ENCODE results near the gene HDAC7.
"Not testable (repeated sequence)": the region's sequence is repeated elsewhere in the genome, so short reads cannot be mapped to it uniquely, and the experiment has no call there.

HDAC7 gene

DNA sequence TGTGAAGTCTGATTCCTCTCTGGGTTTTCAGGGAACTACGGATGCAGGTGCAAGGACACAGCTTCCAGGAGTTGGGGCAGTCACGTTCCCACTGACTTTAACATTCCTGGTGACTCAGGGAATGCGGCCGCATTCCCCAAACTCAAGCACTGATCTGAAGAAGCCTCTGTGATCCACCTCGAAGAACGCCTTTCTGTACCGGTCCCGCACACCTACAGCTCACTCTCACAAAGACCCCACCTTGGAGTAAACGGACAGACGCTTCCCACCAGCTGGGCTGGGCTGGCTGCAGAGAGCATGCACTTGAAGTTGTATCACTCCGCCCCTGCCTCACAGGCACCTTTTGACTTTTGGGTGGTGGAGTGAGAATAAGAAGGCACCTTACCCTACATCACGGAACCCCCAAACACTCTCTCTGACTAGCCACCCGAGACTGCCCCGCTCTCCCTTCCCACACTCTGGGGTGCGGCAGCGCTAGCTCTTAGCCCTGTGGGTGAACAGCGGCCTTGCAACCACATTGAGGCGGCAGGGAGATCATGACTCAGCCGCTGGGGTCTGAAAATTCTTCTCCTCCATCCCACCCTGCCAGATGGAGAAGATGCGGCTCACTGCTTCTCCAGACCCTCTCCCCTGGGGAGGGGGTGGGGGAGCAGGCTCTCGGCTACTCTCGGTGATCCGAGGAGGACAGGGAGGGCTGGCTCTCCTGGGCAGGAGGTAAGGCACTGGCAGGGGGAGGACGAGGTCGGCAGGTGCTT lies 23.7 kb upstream of the HDAC7 start:
- TF ChIP-seq, protein P1, sequence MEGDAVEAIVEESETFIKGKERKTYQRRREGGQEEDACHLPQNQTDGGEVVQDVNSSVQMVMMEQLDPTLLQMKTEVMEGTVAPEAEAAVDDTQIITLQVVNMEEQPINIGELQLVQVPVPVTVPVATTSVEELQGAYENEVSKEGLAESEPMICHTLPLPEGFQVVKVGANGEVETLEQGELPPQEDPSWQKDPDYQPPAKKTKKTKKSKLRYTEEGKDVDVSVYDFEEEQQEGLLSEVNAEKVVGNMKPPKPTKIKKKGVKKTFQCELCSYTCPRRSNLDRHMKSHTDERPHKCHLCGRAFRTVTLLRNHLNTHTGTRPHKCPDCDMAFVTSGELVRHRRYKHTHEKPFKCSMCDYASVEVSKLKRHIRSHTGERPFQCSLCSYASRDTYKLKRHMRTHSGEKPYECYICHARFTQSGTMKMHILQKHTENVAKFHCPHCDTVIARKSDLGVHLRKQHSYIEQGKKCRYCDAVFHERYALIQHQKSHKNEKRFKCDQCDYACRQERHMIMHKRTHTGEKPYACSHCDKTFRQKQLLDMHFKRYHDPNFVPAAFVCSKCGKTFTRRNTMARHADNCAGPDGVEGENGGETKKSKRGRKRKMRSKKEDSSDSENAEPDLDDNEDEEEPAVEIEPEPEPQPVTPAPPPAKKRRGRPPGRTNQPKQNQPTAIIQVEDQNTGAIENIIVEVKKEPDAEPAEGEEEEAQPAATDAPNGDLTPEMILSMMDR (IDR thresholded peaks at IDR 0.05; ENCODE audit: control insufficient read depth, extremely low read depth, insufficient read depth): no peak
- DNase-seq (ENCODE audit: low read depth): no peak
- no peak overlapping the region for H3K4me3 ChIP-seq (ENCODE audit: low read depth, low read length)

DNA sequence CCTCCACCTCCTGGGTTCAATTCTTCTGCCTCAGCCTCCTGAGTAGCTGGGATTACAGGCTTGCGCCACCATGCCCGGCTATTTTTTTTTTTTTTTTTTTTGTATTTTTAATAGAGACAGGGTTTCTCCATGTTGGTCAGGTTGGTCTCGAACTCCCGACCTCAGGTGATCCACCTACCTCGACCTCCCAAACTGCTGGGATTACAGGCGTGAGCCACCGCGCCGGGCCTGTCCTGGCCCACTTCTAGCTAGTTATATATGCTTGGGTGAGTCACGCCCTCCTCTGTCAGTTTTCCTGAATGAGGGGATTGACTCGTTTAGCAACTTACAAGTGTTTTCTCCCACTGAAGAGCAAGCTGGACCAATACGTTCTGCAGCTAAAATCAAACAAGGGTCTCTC lies 22.8 kb upstream of the HDAC7 start:
- H3K4me3 ChIP-seq (ENCODE audit: low read depth, low read length); DNase-seq (ENCODE audit: low read depth): not testable (repeated sequence)

GRCh38 chr12:47841910-47842309 lies 22.2 kb upstream of the HDAC7 start:
- TF ChIP-seq, protein P1 (IDR thresholded peaks at IDR 0.05; ENCODE audit: control insufficient read depth, extremely low read depth, insufficient read depth): no peak
- DNase-seq (ENCODE audit: low read depth): no peak
- H3K4me3 ChIP-seq (ENCODE audit: low read depth, low read length): no peak overlapping the region

DNA sequence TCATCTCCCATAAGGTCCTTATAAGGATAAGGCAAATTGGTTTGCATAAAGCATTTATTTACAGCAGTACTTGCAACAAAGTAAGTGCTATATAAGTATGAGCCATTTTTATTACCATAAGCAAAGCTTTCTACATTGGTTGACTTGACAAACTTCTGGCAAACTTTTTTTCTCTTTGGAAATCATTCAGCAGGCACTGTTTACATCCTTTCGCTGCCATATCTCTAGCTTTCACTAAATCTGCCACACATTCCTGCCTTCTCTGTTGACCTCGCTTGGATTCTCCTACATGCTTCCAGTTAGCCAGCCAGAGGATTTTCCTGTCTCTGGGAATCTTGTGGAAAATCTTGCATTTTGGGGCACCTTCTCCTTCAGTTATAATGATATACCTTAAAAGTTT lies 21.8 kb upstream of the HDAC7 start:
- H3K4me3 ChIP-seq (ENCODE audit: low read depth, low read length): no peak overlapping the region
- TF ChIP-seq, protein P1 (IDR thresholded peaks at IDR 0.05; ENCODE audit: control insufficient read depth, extremely low read depth, insufficient read depth): no peak
- no peak for DNase-seq (ENCODE audit: low read depth)

DNA sequence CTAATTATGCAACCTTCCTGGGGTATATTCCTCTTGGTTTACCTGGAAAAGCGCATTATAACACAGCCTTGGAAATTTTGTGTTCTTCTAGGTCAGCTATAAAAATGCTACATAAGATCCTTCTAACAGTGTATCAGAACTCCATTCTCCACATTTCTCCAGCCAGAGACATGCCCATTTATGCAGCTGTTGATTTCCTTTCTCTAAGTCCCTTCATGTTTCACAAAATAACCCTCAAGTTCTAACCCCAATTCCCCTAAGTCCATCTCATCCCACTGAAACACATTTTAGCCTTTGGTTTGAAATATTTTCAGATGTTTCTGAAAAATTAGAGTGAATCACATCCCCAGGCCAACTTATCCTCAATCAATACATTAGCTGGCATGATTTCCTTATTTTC lies 20.9 kb upstream of the HDAC7 start:
- DNase-seq (ENCODE audit: low read depth): no peak
- TF ChIP-seq, protein P1 (IDR thresholded peaks at IDR 0.05; ENCODE audit: control insufficient read depth, extremely low read depth, insufficient read depth): no peak
- no peak overlapping the region for H3K4me3 ChIP-seq (ENCODE audit: low read depth, low read length)

DNA sequence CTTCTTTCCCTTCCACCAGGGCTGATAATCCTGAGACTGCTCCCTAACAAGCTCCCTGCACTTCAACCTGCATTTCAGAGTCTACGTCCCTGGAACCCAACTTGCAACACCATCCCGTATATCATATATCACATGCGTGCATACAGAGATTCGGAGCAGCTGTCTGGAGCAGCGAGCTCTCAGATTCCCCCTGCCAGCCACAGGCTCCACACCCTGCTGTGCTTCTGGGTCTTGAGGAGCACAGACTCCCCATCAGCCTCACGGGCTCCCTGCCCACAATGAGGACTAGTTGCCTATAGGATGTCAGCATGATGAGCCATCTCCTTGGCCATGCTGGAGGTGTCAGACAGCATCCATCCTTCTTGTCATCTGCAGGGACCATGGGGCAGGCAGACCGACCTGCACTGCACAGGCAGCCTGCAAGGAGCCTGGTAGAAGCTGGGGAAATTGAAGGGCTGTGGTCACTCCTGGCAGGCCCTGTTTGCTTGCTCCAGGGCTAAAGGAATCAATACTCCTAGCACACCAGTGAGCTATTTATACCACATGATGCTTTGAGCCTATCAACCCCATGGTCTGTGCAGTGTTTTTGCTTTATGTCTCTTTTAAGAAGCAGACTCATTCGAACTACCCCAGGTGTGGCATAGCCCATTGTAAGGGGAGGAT lies 19.6 kb upstream of the HDAC7 start:
- TF ChIP-seq, protein P1 (IDR thresholded peaks at IDR 0.05; ENCODE audit: control insufficient read depth, extremely low read depth, insufficient read depth): no peak
- no peak for DNase-seq (ENCODE audit: low read depth)
- no peak overlapping the region for H3K4me3 ChIP-seq (ENCODE audit: low read depth, low read length)

GRCh38 chr12:47838286-47838931 lies 18.7 kb upstream of the HDAC7 start:
- no peak overlapping the region for H3K4me3 ChIP-seq (ENCODE audit: low read depth, low read length)
- TF ChIP-seq, protein P1 (IDR thresholded peaks at IDR 0.05; ENCODE audit: control insufficient read depth, extremely low read depth, insufficient read depth): peak; percentile 56
- no peak for DNase-seq (ENCODE audit: low read depth)
